SJCRH30 (cell line): ENCODE data around the gene TACC2. TPM values are rescaled to one million over a fixed set of nuclear protein-coding genes. Genes with fewer than 3 reads are reported as not detected.
A peak's percentile ranks its signal among the peaks of the same experiment; 100 is the strongest.

ENCODE experiments used
- DNase-seq, 2 experiments: peaks; one replicate each; pipeline ENCODE4 v3.0.0-alpha.2; 2015 to 2020
- H3K27ac ChIP-seq: fragments of 250-450 bp; sonication (Bioruptor Pico); 2 replicates; pipeline ENCODE4 v1.5.1; 2020; ENCODE audit warnings: mild to moderate bottlenecking, moderate library complexity
- H3K27me3 ChIP-seq: fragments of 250-450 bp; sonication (Bioruptor Pico); 2 replicates; pipeline ENCODE4 v1.5.1; 2020; ENCODE audit warnings: mild to moderate bottlenecking, moderate library complexity
- H3K36me3 ChIP-seq: fragments of 250-450 bp; sonication (Bioruptor Pico); 2 replicates; pipeline ENCODE4 v1.5.1; 2020; ENCODE audit warnings: mild to moderate bottlenecking, moderate library complexity
- H3K4me1 ChIP-seq: fragments of 250-450 bp; sonication (Bioruptor Pico); 2 replicates; pipeline ENCODE4 v1.5.1; 2020; ENCODE audit warnings: mild to moderate bottlenecking, moderate library complexity
- H3K4me3 ChIP-seq: fragments of 250-450 bp; sonication (Bioruptor Pico); 2 replicates; pipeline ENCODE4 v1.5.1; 2020; ENCODE audit warnings: mild to moderate bottlenecking, moderate library complexity
- H3K9me3 ChIP-seq: fragments of 250-450 bp; sonication (Bioruptor Pico); replicated peaks from 2 replicates; pipeline ENCODE4 v1.5.1; 2020; ENCODE audit warnings: mild to moderate bottlenecking, moderate library complexity
- total RNA-seq: library from RNA; depleted of rRNA; stranded (reverse); fragments of >200 nt; shearing (Covaris generic); gene quantifications from 2 replicates; pipeline ENCODE4 v1.2.3, GENCODE V29; 2014

The TACC2 gene
- total RNA-seq, 1 experiment from 2014 or later = 30.5 TPM

GRCh38 chr10:122221958-122222357 lies 233.0 kb downstream of the TACC2 start:
- Histone ChIP-seq H3K27me3 (no peaks in the 10 kb centered on the region), H3K27ac (peak overlapping the region; percentile 16), H3K4me3 (no peak overlapping the region), H3K4me1 (peaks cover 27% of the 10 kb centered on the region), H3K9me3 (no peaks in the 10 kb centered on the region), H3K36me3 (peaks cover 58% of the 10 kb centered on the region)
- peak; percentile 52 to 58 for DNase-seq

GRCh38 chr10:122222638-122223037 lies 233.7 kb downstream of the TACC2 start:
- no peak for DNase-seq
- Histone ChIP-seq H3K27ac (peak overlapping the region; percentile 16), H3K4me3 (no peak overlapping the region), H3K36me3 (peaks cover 60% of the 10 kb centered on the region), H3K9me3 (no peaks in the 10 kb centered on the region), H3K27me3 (no peaks in the 10 kb centered on the region), H3K4me1 (peaks cover 27% of the 10 kb centered on the region)

DNA sequence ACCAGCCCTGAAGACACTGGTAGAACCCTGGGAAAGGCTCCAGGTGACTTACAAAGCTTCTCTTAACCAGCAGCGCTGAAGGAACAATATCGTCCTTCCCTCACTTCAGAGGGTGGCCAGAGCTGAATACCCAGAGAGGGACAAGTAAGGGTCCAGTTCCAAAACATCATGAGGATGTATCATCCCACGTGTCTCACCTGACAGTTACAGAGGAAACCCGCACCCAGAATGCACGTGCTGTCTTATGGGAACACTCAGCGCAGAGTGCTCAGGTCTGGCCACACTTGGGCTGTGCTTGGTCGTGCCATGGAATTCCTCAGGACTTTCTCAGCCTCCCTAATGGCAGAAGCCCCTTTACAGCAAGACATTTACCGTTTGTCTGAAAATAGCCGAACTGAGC lies 235.2 kb downstream of the TACC2 start:
- peaks cover 27% of the 10 kb centered on the region for H3K4me1 ChIP-seq
- DNase-seq = no peak
- no peak overlapping the region for H3K4me3 ChIP-seq
- H3K27ac ChIP-seq = no peak overlapping the region
- peaks cover 59% of the 10 kb centered on the region for H3K36me3 ChIP-seq
- H3K9me3 ChIP-seq = no peaks in the 10 kb centered on the region
- no peaks in the 10 kb centered on the region for H3K27me3 ChIP-seq

- Histone ChIP-seq H3K9me3 (no peaks in the 10 kb centered on the region), H3K4me3 (no peak overlapping the region), H3K4me1 (peaks cover 23% of the 10 kb centered on the region), H3K36me3 (peaks cover 55% of the 10 kb centered on the region), H3K27ac (no peak overlapping the region), H3K27me3 (no peaks in the 10 kb centered on the region)
- DNase-seq = no peak
Measured at GRCh38 chr10:122225330-122225729, 236.4 kb downstream of the TACC2 start.

- no peak overlapping the region for H3K4me3 ChIP-seq
- DNase-seq = no peak
- peaks cover 61% of the 10 kb centered on the region for H3K36me3 ChIP-seq
- H3K27me3 ChIP-seq = no peaks in the 10 kb centered on the region
- H3K9me3 ChIP-seq = no peaks in the 10 kb centered on the region
- no peak overlapping the region for H3K27ac ChIP-seq
- H3K4me1 ChIP-seq = peaks cover 12% of the 10 kb centered on the region
Measured at GRCh38 chr10:122227754-122228153, 238.8 kb downstream of the TACC2 start.

GRCh38 chr10:122229666-122230065 lies 240.7 kb downstream of the TACC2 start:
- H3K27ac ChIP-seq = no peak overlapping the region
- no peak for DNase-seq
- H3K27me3 ChIP-seq = no peaks in the 10 kb centered on the region
- peaks cover 31% of the 10 kb centered on the region for H3K4me1 ChIP-seq
- no peaks in the 10 kb centered on the region for H3K9me3 ChIP-seq
- H3K36me3 ChIP-seq = peaks cover 48% of the 10 kb centered on the region
- H3K4me3 ChIP-seq = no peak overlapping the region

GRCh38 chr10:122230222-122230621 lies 241.3 kb downstream of the TACC2 start:
- Histone ChIP-seq H3K36me3 (peaks cover 42% of the 10 kb centered on the region), H3K4me3 (no peak overlapping the region), H3K4me1 (peaks cover 36% of the 10 kb centered on the region), H3K9me3 (no peaks in the 10 kb centered on the region), H3K27me3 (no peaks in the 10 kb centered on the region), H3K27ac (no peak overlapping the region)
- no peak for DNase-seq

GRCh38 chr10:122232769-122233168 lies 243.8 kb downstream of the TACC2 start:
- H3K27me3 ChIP-seq = no peaks in the 10 kb centered on the region
- peaks cover 36% of the 10 kb centered on the region for H3K4me1 ChIP-seq
- H3K4me3 ChIP-seq = no peak overlapping the region
- H3K9me3 ChIP-seq = no peaks in the 10 kb centered on the region
- peaks cover 27% of the 10 kb centered on the region for H3K36me3 ChIP-seq
- H3K27ac ChIP-seq = peak overlapping the region; percentile 85
- peak; percentile 86 to 97 for DNase-seq

DNA sequence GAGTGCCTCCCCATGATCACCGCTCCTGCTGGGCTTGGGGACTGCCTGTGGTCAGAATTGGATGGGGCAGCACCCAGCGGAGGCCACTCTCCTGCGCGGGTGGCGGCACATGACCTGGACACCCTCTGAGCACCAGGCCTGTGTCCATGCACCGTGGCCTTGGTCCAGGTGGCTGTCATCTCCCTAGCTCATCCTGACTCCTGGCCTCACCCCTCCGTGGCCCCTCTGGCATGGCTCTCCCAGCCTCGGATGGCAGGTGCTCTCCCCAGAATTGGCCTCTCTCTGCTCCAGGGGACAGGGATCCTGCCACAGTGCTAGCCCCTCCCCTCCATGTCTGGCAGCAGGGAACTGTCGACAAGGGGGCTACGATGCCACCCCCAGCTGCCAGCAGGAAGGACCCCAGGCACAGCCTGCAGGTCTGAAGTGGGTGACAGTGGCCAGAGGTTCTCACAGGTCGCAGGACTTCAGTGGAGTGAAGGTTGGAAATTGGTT lies 244.9 kb downstream of the TACC2 start:
- H3K36me3 ChIP-seq = peaks cover 26% of the 10 kb centered on the region
- H3K9me3 ChIP-seq = no peaks in the 10 kb centered on the region
- peaks cover 36% of the 10 kb centered on the region for H3K4me1 ChIP-seq
- H3K27ac ChIP-seq = peak overlapping the region; percentile 85
- H3K27me3 ChIP-seq = no peaks in the 10 kb centered on the region
- H3K4me3 ChIP-seq = no peak overlapping the region
- peak; percentile 57 to 72 for DNase-seq

- H3K27me3 ChIP-seq = no peaks in the 10 kb centered on the region
- peak; percentile 75 to 89 for DNase-seq
- H3K4me1 ChIP-seq = peaks cover 36% of the 10 kb centered on the region
- H3K9me3 ChIP-seq = no peaks in the 10 kb centered on the region
- H3K36me3 ChIP-seq = peaks cover 28% of the 10 kb centered on the region
- peak overlapping the region; percentile 85 for H3K27ac ChIP-seq
- no peak overlapping the region for H3K4me3 ChIP-seq
Measured at GRCh38 chr10:122234416-122234815, 245.5 kb downstream of the TACC2 start.

DNA sequence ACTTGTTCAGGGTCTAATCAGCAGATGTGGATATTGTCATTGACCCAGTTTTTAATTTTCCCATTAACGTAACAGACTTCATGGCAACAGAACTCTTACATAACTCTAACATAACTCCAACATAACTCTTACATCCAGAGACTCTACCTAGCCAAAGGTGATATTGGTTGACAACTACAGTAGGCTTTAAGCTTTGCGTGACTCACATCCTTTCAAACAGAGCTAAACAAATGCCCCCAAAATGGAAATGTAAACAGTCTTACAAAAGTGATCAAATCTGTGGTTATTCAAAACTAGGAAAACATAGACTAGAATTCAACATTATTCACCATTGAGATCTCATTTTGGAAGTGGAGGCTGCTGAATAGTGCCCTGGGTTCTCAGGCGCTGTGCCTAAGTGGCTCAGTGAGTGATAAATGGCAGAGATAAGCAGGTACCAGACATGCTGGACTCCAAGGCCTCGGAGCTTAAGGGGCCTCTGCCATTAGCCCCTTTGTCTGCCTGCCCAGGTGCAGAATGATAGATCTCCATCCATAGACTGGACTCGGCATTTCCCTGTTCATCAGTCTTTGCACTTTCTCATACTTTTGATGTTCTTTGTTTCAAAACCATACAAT lies 247.8 kb downstream of the TACC2 start:
- H3K27ac ChIP-seq = no peak overlapping the region
- no peaks in the 10 kb centered on the region for H3K9me3 ChIP-seq
- no peak for DNase-seq
- H3K4me1 ChIP-seq = peaks cover 32% of the 10 kb centered on the region
- peaks cover 33% of the 10 kb centered on the region for H3K36me3 ChIP-seq
- no peak overlapping the region for H3K4me3 ChIP-seq
- H3K27me3 ChIP-seq = no peaks in the 10 kb centered on the region

DNA sequence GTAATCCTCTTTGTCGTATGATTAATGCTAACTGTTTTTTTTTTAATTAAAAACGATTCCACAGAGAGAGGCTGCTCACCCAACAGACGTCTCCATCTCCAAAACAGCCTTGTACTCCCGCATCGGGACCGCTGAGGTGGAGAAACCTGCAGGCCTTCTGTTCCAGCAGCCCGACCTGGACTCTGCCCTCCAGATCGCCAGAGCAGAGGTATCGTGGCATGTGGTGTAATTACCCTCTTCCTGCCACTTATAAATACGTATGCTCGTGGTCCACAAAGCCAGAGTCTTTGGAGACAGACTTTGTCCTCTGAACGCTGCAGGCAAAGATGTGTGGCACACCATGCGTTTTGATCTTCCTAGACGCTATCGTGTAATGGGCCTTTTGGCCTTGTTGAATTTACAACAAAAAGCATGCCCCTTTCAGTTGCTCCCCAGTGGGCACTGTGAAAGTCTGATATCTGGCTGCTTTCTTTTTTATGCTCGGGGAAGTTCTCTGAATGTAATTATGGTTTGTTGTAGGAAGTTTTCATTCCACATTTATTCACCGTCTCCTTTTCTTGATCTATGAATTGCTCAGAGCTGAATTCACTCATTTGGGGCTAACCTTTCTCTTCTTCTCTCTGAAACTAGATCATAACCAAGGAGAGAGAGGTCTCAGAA lies 248.5 kb downstream of the TACC2 start:
- no peak overlapping the region for H3K4me3 ChIP-seq
- H3K4me1 ChIP-seq = peaks cover 25% of the 10 kb centered on the region
- no peak for DNase-seq
- H3K36me3 ChIP-seq = peaks cover 37% of the 10 kb centered on the region
- no peaks in the 10 kb centered on the region for H3K27me3 ChIP-seq
- no peak overlapping the region for H3K27ac ChIP-seq
- no peaks in the 10 kb centered on the region for H3K9me3 ChIP-seq

- Histone ChIP-seq H3K27ac (no peak overlapping the region), H3K4me1 (peaks cover 5% of the 10 kb centered on the region), H3K27me3 (no peaks in the 10 kb centered on the region), H3K9me3 (no peaks in the 10 kb centered on the region), H3K36me3 (peaks cover 49% of the 10 kb centered on the region), H3K4me3 (no peak overlapping the region)
- no peak for DNase-seq
Measured at GRCh38 chr10:122239578-122240257, 250.8 kb downstream of the TACC2 start.

DNA sequence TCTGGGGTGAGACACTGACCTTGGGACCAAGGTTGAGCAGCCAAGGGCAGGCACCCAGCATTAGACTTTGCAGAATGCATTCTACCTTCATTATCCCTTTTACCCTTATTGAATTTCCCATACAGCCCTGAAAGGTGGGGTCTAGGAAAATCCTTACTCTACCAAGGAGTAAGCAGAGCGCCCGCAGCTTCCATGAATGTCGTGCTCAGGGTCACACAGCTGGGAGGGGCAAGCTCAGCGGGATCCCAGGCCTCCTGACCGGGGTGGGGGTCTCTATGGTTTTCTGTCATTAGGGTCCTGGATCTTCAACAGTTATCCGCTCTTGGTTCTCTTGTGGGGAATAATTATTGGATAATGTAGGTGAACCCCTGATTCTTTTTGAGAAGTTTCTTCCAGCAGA lies 251.4 kb downstream of the TACC2 start:
- H3K27ac ChIP-seq = no peak overlapping the region
- no peaks in the 10 kb centered on the region for H3K27me3 ChIP-seq
- H3K4me1 ChIP-seq = no peaks in the 10 kb centered on the region
- H3K4me3 ChIP-seq = no peak overlapping the region
- H3K9me3 ChIP-seq = no peaks in the 10 kb centered on the region
- no peak for DNase-seq
- H3K36me3 ChIP-seq = peaks cover 54% of the 10 kb centered on the region

DNA sequence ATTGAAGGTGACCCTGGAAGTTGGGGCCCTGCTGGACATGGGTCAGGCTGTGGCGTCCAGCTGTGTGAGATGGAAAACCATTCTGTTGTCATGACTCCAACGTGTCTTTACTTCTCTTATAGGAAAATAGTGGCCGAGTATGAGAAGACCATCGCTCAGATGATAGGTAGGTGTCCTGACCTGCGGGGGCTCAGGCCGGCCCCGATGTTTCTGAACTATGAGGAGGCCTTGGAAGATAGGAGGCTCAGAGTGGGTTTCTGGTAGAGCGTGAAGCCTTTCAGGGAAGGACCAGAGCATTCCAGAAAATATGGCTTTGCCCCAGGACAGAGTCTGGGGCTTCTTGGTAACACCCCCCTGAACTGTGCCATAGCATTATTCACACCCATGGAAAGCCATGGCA lies 252.9 kb downstream of the TACC2 start:
- Histone ChIP-seq H3K9me3 (no peaks in the 10 kb centered on the region), H3K4me1 (no peaks in the 10 kb centered on the region), H3K36me3 (peaks cover 54% of the 10 kb centered on the region), H3K4me3 (no peak overlapping the region), H3K27me3 (no peaks in the 10 kb centered on the region), H3K27ac (no peak overlapping the region)
- DNase-seq = no peak
